H1 (cell line): ENCODE measurements around the gene SLC2A10. TPM values are rescaled to one million over a fixed set of nuclear protein-coding genes. Genes with fewer than 3 reads are reported as not detected.

ENCODE experiments used
- CTCF ChIA-PET: fragments of 300-600 bp; sonication (Branson Sonifier 250); formaldehyde crosslinking; loops from one replicate; lab custom pipeline; 2021; ENCODE audit not compliant: partially characterized antibody; lab: Charles Lee
- POLR2A ChIA-PET: fragments of 300-600 bp; sonication (Branson Sonifier 250); formaldehyde crosslinking; loops from one replicate; lab custom pipeline; 2021; ENCODE audit warnings: inconsistent platforms; ENCODE audit not compliant: partially characterized antibody; lab: Charles Lee
- DNase-seq, 2 experiments: peaks; one replicate each; pipeline versions ENCODE4 v3.0.0 to v3.0.0-alpha.2; 2010 to 2022; ENCODE audit warnings: low spot score in 2 of 2, low read depth in 1 of 2, mixed read lengths in 1 of 2
- FAIRE-seq: peaks from 2 replicates; lab custom pipeline; 2011; peaks lifted over from hg19 to GRCh38; lab: Jason Lieb, UNC
- H2AFZ ChIP-seq: 2 replicates; pipeline ENCODE4 v1.8.1; 2012; ENCODE audit warnings: low read length, inconsistent platforms
- H2AK5ac ChIP-seq: 2 replicates; pipeline ENCODE4 v1.6.1; 2013; ENCODE audit warnings: low read depth, low read length
- H2BK120ac ChIP-seq: replicated peaks from 2 replicates; pipeline ENCODE3; 2013; ENCODE audit warnings: low read depth, low read length, inconsistent platforms
- H2BK12ac ChIP-seq: 2 replicates; pipeline ENCODE4 v1.6.1; 2013; ENCODE audit warnings: low read depth, low read length
- H2BK15ac ChIP-seq: 2 replicates; pipeline ENCODE4 v1.6.1; 2013; ENCODE audit warnings: low read length
- H2BK20ac ChIP-seq: 2 replicates; pipeline ENCODE4 v1.6.1; 2013; ENCODE audit warnings: low read length
- H2BK5ac ChIP-seq: 2 replicates; pipeline ENCODE4 v1.6.1; 2013; ENCODE audit warnings: low read depth, low read length
- H3K14ac ChIP-seq: 2 replicates; pipeline ENCODE4 v1.6.1; 2013; ENCODE audit warnings: inconsistent platforms; ENCODE audit not compliant: insufficient read length
- H3K18ac ChIP-seq: 2 replicates; pipeline ENCODE4 v1.6.1; 2013; ENCODE audit warnings: low read length; ENCODE audit errors: extremely low read depth
- H3K23ac ChIP-seq: 2 replicates; pipeline ENCODE4 v1.6.1; 2013; ENCODE audit warnings: inconsistent platforms; ENCODE audit not compliant: insufficient read length
- H3K23me2 ChIP-seq: 2 replicates; pipeline ENCODE4 v1.6.1; 2013; ENCODE audit warnings: low read depth, low read length
- H3K27ac ChIP-seq: 2 replicates; pipeline ENCODE4 v1.6.1; 2011; ENCODE audit warnings: low read depth, low read length, inconsistent platforms
- H3K27me3 ChIP-seq, 4 experiments: replicated peaks in 1 of 4; 1 replicate in 1 of 4; 2 replicates in 3 of 4; pipeline versions ENCODE4 v1.6.1 to v1.8.1; 2011 to 2013; ENCODE audit warnings: low read length in 3 of 4, mild to moderate bottlenecking in 3 of 4, inconsistent platforms in 2 of 4, mixed read lengths in 2 of 4, moderate library complexity in 1 of 4; ENCODE audit not compliant: control insufficient read depth in 3 of 4, insufficient read depth in 3 of 4; ENCODE audit errors: extremely low read depth in 1 of 4
- H3K36me3 ChIP-seq, 4 experiments: 2 replicates each; pipeline versions ENCODE4 v1.6.1 to v1.8.1; 2011 to 2013; ENCODE audit warnings: mild to moderate bottlenecking in 4 of 4, low read length in 3 of 4, moderate library complexity in 2 of 4, control low read depth in 1 of 4, inconsistent platforms in 1 of 4; ENCODE audit not compliant: insufficient read depth in 4 of 4, control insufficient read depth in 2 of 4
- H3K4ac ChIP-seq: replicated peaks from 2 replicates; pipeline ENCODE3; 2013; ENCODE audit warnings: low read length, low read depth, mixed read lengths, inconsistent platforms; ENCODE audit not compliant: insufficient read length
- H3K4me1 ChIP-seq, 4 experiments: replicated peaks in 1 of 4; 1 replicate in 1 of 4; 2 replicates in 3 of 4; pipeline versions ENCODE4 v1.6.1 to v1.8.1; 2011 to 2013; ENCODE audit warnings: low read length in 3 of 4, inconsistent platforms in 2 of 4, mixed read lengths in 1 of 4; ENCODE audit not compliant: insufficient read depth in 4 of 4, control insufficient read depth in 3 of 4
- H3K4me2 ChIP-seq, 2 experiments: 2 replicates each; pipeline versions ENCODE4 v1.6.1 to v1.8.1; 2011 to 2013; ENCODE audit warnings: low read depth in 2 of 2, low read length in 2 of 2, control low read depth in 1 of 2, inconsistent platforms in 1 of 2, mild to moderate bottlenecking in 1 of 2; ENCODE audit not compliant: insufficient read depth in 1 of 2
- H3K4me3 ChIP-seq, 4 experiments: fragments of 200-600, 300-600 bp in 1 of 4; sonication (generic), shearing (Covaris generic), sonication (Bioruptor Twin) in 1 of 4; 2 replicates each; pipeline versions ENCODE4 v1.5.1 to v1.8.1; 2011 to 2016; ENCODE audit warnings: low read length in 4 of 4, low read depth in 3 of 4, control low read depth in 2 of 4, inconsistent platforms in 2 of 4, mild to moderate bottlenecking in 2 of 4, mixed read lengths in 1 of 4, moderate library complexity in 1 of 4; ENCODE audit not compliant: insufficient read depth in 2 of 4; ENCODE audit errors: extremely low read depth in 1 of 4
- H3K56ac ChIP-seq: replicated peaks from 2 replicates; pipeline ENCODE3; 2013; ENCODE audit warnings: low read depth, mild to moderate bottlenecking, mixed read lengths, low read length, inconsistent platforms; ENCODE audit not compliant: insufficient read length
- H3K79me1 ChIP-seq: 2 replicates; pipeline ENCODE4 v1.6.1; 2013; ENCODE audit warnings: low read depth, low read length, control low read depth
- H3K79me2 ChIP-seq, 2 experiments: 2 replicates each; pipeline versions ENCODE4 v1.6.1 to v1.8.1; 2012 to 2013; ENCODE audit warnings: low read length in 2 of 2, mild to moderate bottlenecking in 2 of 2, inconsistent platforms in 1 of 2; ENCODE audit not compliant: insufficient read depth in 2 of 2, control insufficient read depth in 1 of 2
- H3K9ac ChIP-seq, 4 experiments: replicated peaks in 1 of 4; 1 replicate in 1 of 4; 2 replicates in 3 of 4; pipeline versions ENCODE4 v1.6.1 to v1.8.1; 2011 to 2013; ENCODE audit warnings: low read depth in 3 of 4, low read length in 3 of 4, control low read depth in 2 of 4, mild to moderate bottlenecking in 2 of 4, moderate library complexity in 2 of 4, inconsistent platforms in 1 of 4; ENCODE audit errors: extremely low read depth in 1 of 4
- H3K9me3 ChIP-seq, 2 experiments: 2 replicates each; pipeline versions ENCODE4 v1.6.1 to v1.8.1; 2012 to 2013; ENCODE audit warnings: mild to moderate bottlenecking in 2 of 2, moderate library complexity in 2 of 2, control low read depth in 1 of 2, inconsistent platforms in 1 of 2, low read depth in 1 of 2, low read length in 1 of 2, mixed read lengths in 1 of 2; ENCODE audit not compliant: insufficient read depth in 2 of 2
- H4K20me1 ChIP-seq, 2 experiments: replicated peaks in 1 of 2; 2 replicates each; pipeline versions ENCODE3 to v1.8.1; 2011 to 2013; ENCODE audit warnings: inconsistent platforms in 2 of 2, low read length in 2 of 2, mild to moderate bottlenecking in 1 of 2; ENCODE audit not compliant: insufficient read depth in 2 of 2, control insufficient read depth in 1 of 2
- H4K5ac ChIP-seq: 2 replicates; pipeline ENCODE4 v1.6.1; 2013; ENCODE audit warnings: low read length, low read depth, mixed read lengths, inconsistent platforms; ENCODE audit not compliant: insufficient read length
- H4K8ac ChIP-seq: 2 replicates; pipeline ENCODE4 v1.8.0; 2013; ENCODE audit warnings: mild to moderate bottlenecking, moderate library complexity, low read length, inconsistent platforms; ENCODE audit not compliant: insufficient read depth; ENCODE audit errors: extremely low read depth
- H4K91ac ChIP-seq: replicated peaks from 2 replicates; pipeline ENCODE3; 2013; ENCODE audit warnings: low read length, mixed read lengths, inconsistent platforms; ENCODE audit not compliant: insufficient read length
- BCL11A ChIP-seq, 2 experiments: IDR thresholded peaks; one replicate each; pipeline ENCODE4 v1.6.1; 2011; ENCODE audit warnings: low read depth in 2 of 2, low read length in 2 of 2, mild to moderate bottlenecking in 2 of 2
- SP4 ChIP-seq: IDR thresholded peaks from 2 replicates; pipeline ENCODE4 v1.6.1; 2012; ENCODE audit warnings: low read length, inconsistent platforms
- TBP ChIP-seq: IDR thresholded peaks from 2 replicates; pipeline ENCODE4 v1.6.1; 2011; ENCODE audit warnings: low read depth, low read length, improper control_type of control experiment
- WGBS, 2 experiments: shearing (Covaris generic) in 1 of 2; methylation state at CpG; one replicate each; pipeline versions ENCODE4 v1.1.6 to v1.1.7; 2013 to 2015; ENCODE audit warnings: low lambda C conversion rate in 2 of 2, mixed read lengths in 2 of 2, inconsistent platforms in 1 of 2, low coverage in 1 of 2, missing lambda C conversion rate in 1 of 2; ENCODE audit not compliant: insufficient replicate concordance in 2 of 2, insufficient coverage in 1 of 2, insufficient read length in 1 of 2; ENCODE audit errors: extremely low coverage in 1 of 2, missing lambda C conversion rate in 1 of 2; 5-methylcytosine and 5-hydroxymethylcytosine counted together
- polyA plus RNA-seq, 7 experiments: library from polyadenylated mRNA; depleted of rRNA in 3 of 7; stranded (reverse) in 5 of 7; unstranded in 2 of 7; fragments of >200 nt in 5 of 7; fragments of 200-250 nt in 2 of 7; gene quantifications; 1 replicate in 5 of 7; 2 replicates in 1 of 7; 4 replicates in 1 of 7; pipeline versions ENCODE4 v1.2.1 to v1.2.3, GENCODE V29; 2011 to 2013; ENCODE audit warnings: missing spikeins in 2 of 7, mixed read lengths in 2 of 7
- total RNA-seq: library from RNA; stranded (reverse); fragmentation: NEBNext Ultra II Directional; extraction: Animal tissue kit (Norgen Biotek cat#: 25700); gene quantifications from 2 replicates; pipeline ENCODE4 v1.2.1, GENCODE V29; 2021
- TF ChIP-seq, protein P1 (sequence below), 3 experiments: IDR thresholded peaks; 1 replicate in 2 of 3; 2 replicates in 1 of 3; pipeline versions ENCODE4 v1.5.1 to v1.6.1; 2011; ENCODE audit warnings: low read length in 3 of 3, mild to moderate bottlenecking in 3 of 3, inconsistent platforms in 2 of 3, low read depth in 1 of 3, moderate library complexity in 1 of 3; ENCODE audit not compliant: insufficient read depth in 1 of 3; ENCODE audit errors: control extremely low read depth in 1 of 3

Gene SLC2A10
- total and polyA plus RNA-seq, 2 of the 8 experiments (the other 6 are each of a cell fraction or from before 2014, with no cell fraction given): 9.0 to 9.7 TPM

- H2AFZ ChIP-seq: no peak overlapping the region
- H3K18ac ChIP-seq: no peak overlapping the region
- H3K27ac ChIP-seq: no peak overlapping the region
- H3K79me2 ChIP-seq: peaks cover 0 to 4% of the 10 kb centered on the region in 2 experiments; a peak in 1 of 4 replicates
- H4K5ac ChIP-seq: no peak overlapping the region
- CTCF ChIA-PET: interaction anchor here (0.6 to 4.4 kb wide), 5 partner anchors 10 to 465 kb away, joined by 3 to 21 read pairs (median 4); no protein-coding TSS in a partner anchor
- H4K8ac ChIP-seq: no peak overlapping the region
- TF ChIP-seq, protein P1, sequence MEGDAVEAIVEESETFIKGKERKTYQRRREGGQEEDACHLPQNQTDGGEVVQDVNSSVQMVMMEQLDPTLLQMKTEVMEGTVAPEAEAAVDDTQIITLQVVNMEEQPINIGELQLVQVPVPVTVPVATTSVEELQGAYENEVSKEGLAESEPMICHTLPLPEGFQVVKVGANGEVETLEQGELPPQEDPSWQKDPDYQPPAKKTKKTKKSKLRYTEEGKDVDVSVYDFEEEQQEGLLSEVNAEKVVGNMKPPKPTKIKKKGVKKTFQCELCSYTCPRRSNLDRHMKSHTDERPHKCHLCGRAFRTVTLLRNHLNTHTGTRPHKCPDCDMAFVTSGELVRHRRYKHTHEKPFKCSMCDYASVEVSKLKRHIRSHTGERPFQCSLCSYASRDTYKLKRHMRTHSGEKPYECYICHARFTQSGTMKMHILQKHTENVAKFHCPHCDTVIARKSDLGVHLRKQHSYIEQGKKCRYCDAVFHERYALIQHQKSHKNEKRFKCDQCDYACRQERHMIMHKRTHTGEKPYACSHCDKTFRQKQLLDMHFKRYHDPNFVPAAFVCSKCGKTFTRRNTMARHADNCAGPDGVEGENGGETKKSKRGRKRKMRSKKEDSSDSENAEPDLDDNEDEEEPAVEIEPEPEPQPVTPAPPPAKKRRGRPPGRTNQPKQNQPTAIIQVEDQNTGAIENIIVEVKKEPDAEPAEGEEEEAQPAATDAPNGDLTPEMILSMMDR (IDR thresholded peaks at IDR 0.05; ENCODE audit: control extremely low read depth in 1 of 3, insufficient read depth in 1 of 3, low read depth in 1 of 3, low read length in 3 of 3): no peak
- TF ChIP-seq TBP (no peak), BCL11A (IDR thresholded peaks at IDR 0.05; ENCODE audit: low read depth in 2 of 2, low read length in 2 of 2) (no peak), SP4 (no peak)
- TF ChIP-seq, all 59 proteins: peak for 0
- Histone ChIP-seq H3K4me3 (no peak overlapping the region), H2BK5ac (no peak overlapping the region), H3K27me3 (no peaks in the 10 kb centered on the region; a peak in 2 of 7 replicates), H3K9me3 (peaks cover 6 to 16% of the 10 kb centered on the region in 2 experiments; a peak in 3 of 4 replicates), H3K23ac (no peak overlapping the region), H3K14ac (no peak overlapping the region), H3K4ac (no peak overlapping the region), H3K9ac (no peak overlapping the region), H3K79me1 (no peaks in the 10 kb centered on the region), H4K91ac (no peak overlapping the region), H2BK20ac (no peak overlapping the region), H4K20me1 (no peaks in the 10 kb centered on the region), H3K4me2 (no peak overlapping the region), H2BK12ac (no peak overlapping the region), H3K56ac (no peak overlapping the region), H2BK120ac (no peak overlapping the region), H3K23me2 (no peaks in the 10 kb centered on the region), H3K36me3 (peaks cover 0 to 4% (median 0%) of the 10 kb centered on the region in 4 experiments; a peak in 1 of 8 replicates), H2AK5ac (no peak overlapping the region), H3K4me1 (peaks cover 3 to 17% (median 8%) of the 10 kb centered on the region in 4 experiments; a peak in 6 of 7 replicates), H2BK15ac (no peak overlapping the region)
- no peak for FAIRE-seq
- 97% methylated on average over 2 of the region's 2 CpGs; no CpG with 5 or more reads in 1 of the 2 experiments for WGBS, 2 experiments
- POLR2A ChIA-PET: no interaction called here
- DNase-seq: no peak
Measured at GRCh38 chr20:46670228-46670584, 39.2 kb upstream of the SLC2A10 start.
